Natural killer cell treated with Interleukin-12 subunit alpha and Interleukin-12 subunit beta and Interleukin-15 and Interleukin-18, amount 100 ng/mL, for 72 hours (primary cell): ENCODE results near the gene HOXB6. TPM values are rescaled to one million over a fixed set of nuclear protein-coding genes. Genes with fewer than 3 reads are reported as not detected.

Source experiments
- ATAC-seq, 2 donors: fragments of 150-1000 bp; cut with Tn5 transposase in 1 of 2; sonication (Bioruptor Pico), chemical (Tn5 transposase) in 1 of 2; 2 replicates each; pipeline ENCODE4 v1.10.0; 2021
- DNase-seq: peaks from one replicate; pipeline ENCODE4 v3.0.0; 2022; ENCODE audit warnings: low spot score
- H3K27ac Mint-ChIP-seq, 2 donors: 1 replicate in 1 of 2; 2 replicates in 1 of 2; pipeline ENCODE4 v1.8.0; 2022; ENCODE audit warnings: mixed read lengths in 2 of 2, mild to moderate bottlenecking in 1 of 2, moderate library complexity in 1 of 2
- H3K27me3 Mint-ChIP-seq, 2 donors: 1 replicate in 1 of 2; 2 replicates in 1 of 2; pipeline ENCODE4 v1.8.0; 2022; ENCODE audit warnings: mixed read lengths in 2 of 2
- H3K36me3 Mint-ChIP-seq: one replicate; pipeline ENCODE4 v1.8.0; 2022; ENCODE audit warnings: mixed read lengths
- H3K4me1 Mint-ChIP-seq, 2 donors: 1 replicate in 1 of 2; 2 replicates in 1 of 2; pipeline ENCODE4 v1.8.0; 2022; ENCODE audit warnings: low read depth in 2 of 2, mixed read lengths in 2 of 2, mild to moderate bottlenecking in 1 of 2
- H3K4me3 Mint-ChIP-seq: one replicate; pipeline ENCODE4 v1.8.0; 2022; ENCODE audit warnings: mixed read lengths
- H3K9me3 Mint-ChIP-seq: 2 replicates; pipeline ENCODE4 v1.8.0; 2022; ENCODE audit warnings: mixed read lengths
- total RNA-seq, 2 donors: library from RNA; stranded (reverse); gene quantifications; one replicate each; pipeline ENCODE4 v1.2.3, GENCODE V29; 2022

The HOXB6 gene
- total RNA-seq, 2 donors from 2014 or later: 1.9 to 2.2 TPM

DNA sequence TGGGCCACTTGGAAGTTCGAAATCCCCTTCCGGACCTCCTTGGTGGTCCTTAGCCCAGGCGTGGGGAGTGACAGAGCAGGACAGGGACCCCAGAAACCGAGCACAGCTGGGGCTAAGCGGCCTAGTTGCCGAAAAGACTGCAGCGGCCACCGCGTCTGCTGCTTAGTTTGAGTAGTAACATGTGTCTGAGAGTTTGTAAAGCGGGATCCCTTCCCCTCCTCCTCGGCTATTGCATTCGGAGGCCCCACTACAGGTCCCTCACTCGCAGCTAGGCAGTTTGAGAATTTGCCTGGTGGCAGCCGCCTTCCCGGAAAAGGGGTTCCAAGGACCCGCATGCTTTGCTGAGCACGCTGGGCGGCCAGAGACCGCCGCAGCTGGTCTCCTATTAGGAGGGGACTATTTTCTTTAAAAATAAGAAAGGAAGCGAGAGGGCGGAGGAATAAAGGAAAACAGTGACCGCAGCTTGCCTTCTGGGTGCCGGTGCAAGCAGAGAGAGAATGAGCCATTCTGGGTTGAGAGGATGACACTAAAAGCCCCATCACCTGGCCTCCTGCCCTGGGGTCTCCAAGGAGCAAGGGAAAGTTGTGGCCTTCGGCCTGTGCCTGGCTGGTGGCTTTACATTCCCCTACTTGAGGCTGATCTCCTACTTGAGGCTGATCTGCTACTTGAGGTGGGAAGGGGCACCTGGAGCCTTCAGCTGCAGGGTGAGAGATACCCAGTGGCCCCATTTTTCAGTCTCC, 10.1 kb downstream of the HOXB6 start:
- H3K4me1 Mint-ChIP-seq: peaks cover 44 to 55% of the 10 kb centered on the region in 2 donors
- H3K36me3 Mint-ChIP-seq: no peaks in the 10 kb centered on the region
- no peak for ATAC-seq
- peaks cover 56 to 57% of the 10 kb centered on the region in 2 donors for H3K27me3 Mint-ChIP-seq
- DNase-seq: no peak
- H3K27ac Mint-ChIP-seq: peak overlapping the region in 1 of 2 donors; percentile 37
- H3K4me3 Mint-ChIP-seq: peak overlapping the region; percentile 83
- no peaks in the 10 kb centered on the region for H3K9me3 Mint-ChIP-seq

DNA sequence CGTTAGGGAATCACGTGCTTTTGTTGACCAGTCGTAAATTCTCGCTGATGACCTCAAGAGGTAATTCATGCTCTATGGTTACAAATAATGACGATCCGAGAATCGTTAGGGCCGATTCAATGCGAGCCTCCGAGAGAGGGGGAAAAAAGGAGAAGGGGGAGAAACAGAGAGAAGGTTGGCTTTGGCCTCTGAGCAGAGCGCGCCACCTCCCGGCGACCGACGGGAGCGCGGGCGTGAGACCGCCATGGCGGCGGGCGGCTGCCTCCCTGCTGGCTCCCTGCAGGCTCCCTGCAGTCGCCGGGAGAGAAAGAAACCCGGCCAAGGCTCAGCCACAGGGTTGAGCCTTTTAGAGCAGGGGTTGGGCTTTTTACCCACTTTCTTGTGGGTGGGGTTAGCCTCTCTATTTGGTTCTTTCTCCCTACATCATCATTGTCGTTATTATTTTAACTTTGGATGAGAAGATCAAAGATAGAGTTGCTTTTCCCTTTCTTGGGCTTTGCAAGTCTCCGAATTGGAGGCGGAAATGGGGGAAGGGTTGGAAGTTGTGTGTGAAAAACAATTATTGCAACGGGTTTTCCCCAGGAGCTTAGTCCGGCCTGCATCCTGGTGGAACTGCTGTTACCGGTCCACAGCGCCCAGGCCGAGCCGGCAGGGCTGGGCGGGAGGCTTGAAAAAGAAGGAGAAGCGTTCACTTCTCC, 10.8 kb downstream of the HOXB6 start:
- H3K4me1 Mint-ChIP-seq: peaks cover 45 to 55% of the 10 kb centered on the region in 2 donors
- DNase-seq: peak; percentile 78
- H3K4me3 Mint-ChIP-seq: peak overlapping the region; percentile 88
- peaks cover 51 to 52% of the 10 kb centered on the region in 2 donors for H3K27me3 Mint-ChIP-seq
- peak overlapping the region in 1 of 2 donors; percentile 37 for H3K27ac Mint-ChIP-seq
- no peaks in the 10 kb centered on the region for H3K9me3 Mint-ChIP-seq
- peak; percentile 65 to 81 for ATAC-seq
- H3K36me3 Mint-ChIP-seq: no peaks in the 10 kb centered on the region

DNA sequence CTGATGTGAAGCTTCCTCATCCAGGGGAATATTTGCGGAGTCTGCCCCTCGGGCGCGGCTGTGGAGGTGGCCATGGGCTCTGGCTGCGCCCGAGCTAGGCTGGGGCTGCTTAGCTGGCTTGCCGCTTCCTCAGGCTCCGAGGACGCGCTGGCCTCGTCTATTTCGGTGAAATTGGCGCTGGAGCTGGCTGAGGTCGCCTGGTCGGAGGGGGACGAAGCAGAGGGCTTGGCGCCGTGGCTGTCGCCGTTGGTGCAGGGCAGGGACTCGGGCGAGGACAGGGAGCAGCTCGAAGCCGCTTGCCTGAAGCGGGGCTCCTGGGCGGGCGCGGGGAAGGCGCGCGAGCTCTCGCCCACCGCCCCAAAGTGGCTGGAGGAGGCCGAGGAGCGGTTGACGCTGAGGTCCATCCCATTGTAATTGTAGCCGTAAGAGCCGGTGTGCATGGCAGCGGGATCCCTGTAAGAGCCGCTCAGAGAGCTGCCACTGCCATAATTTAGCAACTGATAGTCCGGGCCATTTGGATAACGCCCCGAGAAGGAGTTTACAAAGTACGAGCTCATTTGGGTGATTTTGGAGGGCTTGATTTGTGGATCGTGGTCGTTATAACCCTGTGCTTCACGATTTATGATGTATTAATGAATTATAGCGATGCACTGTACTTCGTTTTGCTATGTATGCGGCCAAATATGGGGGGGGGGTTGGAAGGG, 11.5 kb downstream of the HOXB6 start, which contains the start of gene HOXB5:
TSS of gene HOXB5 (minus strand) at position 654 of the 704 bp plus-strand sequence. CDS start at position 557, 97 bp downstream.
- Mint-ChIP-seq H3K4me3 (peak within 1 kb of the TSS; percentile 88), H3K27ac (peak within 1 kb of the TSS; percentile 37 to 39), H3K36me3 (no peaks in the 10 kb centered on the region), H3K4me1 (peaks cover 43 to 49% of the 10 kb centered on the region in 2 donors), H3K9me3 (no peaks in the 10 kb centered on the region), H3K27me3 (peaks cover 51 to 59% of the 10 kb centered on the region in 2 donors)
- ATAC-seq (peak; percentile 26 to 43), DNase-seq (no peak)

DNA sequence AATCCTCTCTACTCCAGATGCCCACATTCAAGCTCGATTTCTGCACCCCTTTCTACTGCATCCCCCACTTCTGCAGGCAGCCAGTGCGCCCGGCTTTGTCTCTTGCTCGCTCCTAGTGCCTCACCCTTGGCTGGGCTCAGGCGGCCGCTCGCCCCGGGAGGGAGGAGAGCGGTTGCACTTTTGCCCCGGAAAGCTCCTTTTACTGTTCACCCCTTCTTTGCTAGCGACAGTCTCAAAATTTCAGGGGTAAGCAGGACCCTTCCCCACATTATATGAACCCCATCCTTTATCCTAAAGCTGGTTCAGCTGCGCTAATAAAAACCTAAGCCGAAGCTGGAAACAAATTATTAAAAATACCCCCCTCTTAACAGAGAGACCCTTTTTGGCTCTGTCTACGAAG, 12.2 kb downstream of the HOXB6 start:
- peaks cover 38 to 42% of the 10 kb centered on the region in 2 donors for H3K4me1 Mint-ChIP-seq
- DNase-seq (no peak), ATAC-seq (peak in 1 of 2 donors; percentile 37)
- H3K27ac Mint-ChIP-seq: peak overlapping the region in 1 of 2 donors; percentile 39
- H3K27me3 Mint-ChIP-seq: peaks cover 48 to 59% of the 10 kb centered on the region in 2 donors
- no peaks in the 10 kb centered on the region for H3K9me3 Mint-ChIP-seq
- H3K36me3 Mint-ChIP-seq: no peaks in the 10 kb centered on the region
- peak overlapping the region; percentile 88 for H3K4me3 Mint-ChIP-seq

DNA sequence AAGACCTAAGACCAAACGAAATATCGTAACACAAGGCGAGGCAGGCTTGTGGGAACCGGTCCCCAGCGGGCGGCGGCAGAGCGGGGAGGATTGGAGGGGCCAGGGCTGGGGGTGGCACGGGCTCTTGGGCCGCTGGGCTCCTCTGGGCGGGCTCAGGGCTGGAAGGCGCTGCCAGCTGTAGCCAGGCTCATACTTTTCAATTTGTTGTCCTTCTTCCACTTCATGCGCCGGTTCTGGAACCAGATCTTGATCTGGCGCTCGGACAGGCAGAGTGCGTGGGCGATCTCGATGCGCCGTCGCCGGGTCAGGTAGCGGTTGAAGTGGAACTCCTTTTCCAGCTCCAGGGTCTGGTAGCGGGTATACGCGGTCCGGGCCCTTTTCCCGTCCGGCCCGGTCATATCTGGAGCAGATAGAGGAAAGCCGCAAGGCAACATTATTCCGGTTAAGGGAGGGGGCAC, 12.7 kb downstream of the HOXB6 start:
- no peak overlapping the region for H3K4me3 Mint-ChIP-seq
- no peak overlapping the region for H3K27ac Mint-ChIP-seq
- no peaks in the 10 kb centered on the region for H3K36me3 Mint-ChIP-seq
- peaks cover 46 to 59% of the 10 kb centered on the region in 2 donors for H3K27me3 Mint-ChIP-seq
- ATAC-seq (no peak), DNase-seq (no peak)
- H3K9me3 Mint-ChIP-seq: no peaks in the 10 kb centered on the region
- peaks cover 37 to 39% of the 10 kb centered on the region in 2 donors for H3K4me1 Mint-ChIP-seq

DNA sequence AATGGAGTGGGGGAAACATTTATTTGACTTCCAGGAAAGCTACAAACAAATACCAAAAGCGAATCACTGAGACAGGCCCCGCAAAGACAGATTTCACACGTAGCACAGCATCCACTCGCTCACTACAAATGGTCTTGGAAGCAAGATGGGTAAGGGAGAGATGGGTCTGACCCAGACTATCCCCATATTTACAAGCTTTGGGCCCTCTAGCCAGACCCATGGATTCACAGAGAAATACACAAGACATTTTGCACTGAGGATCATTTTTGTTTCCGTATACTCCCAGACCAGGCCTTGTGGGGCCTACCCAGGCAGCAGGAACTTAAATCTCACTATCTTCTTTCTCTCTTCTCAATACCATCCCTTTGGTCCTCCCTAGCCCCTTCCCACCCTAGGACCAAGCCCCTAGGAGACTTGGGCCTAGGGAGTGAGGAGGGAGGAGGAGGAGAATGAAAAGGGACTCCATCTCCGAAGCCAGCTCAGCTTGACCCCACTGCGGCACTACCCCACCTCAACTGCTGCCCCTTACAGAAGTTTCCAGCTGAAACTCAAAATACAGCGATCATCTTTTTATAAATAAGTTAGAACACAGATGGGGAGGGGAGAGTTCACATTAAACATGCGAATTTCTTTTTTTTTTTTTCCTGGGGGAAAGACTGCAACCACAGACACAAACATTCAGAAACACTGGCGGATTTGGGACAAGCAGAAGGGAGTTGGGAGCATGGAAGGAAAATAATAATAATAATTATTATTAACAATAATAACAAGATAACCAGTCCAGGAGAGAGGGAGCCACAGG, 13.3 kb downstream of the HOXB6 start:
- H3K4me1 Mint-ChIP-seq: peaks cover 32 to 35% of the 10 kb centered on the region in 2 donors
- DNase-seq (no peak), ATAC-seq (no peak)
- H3K9me3 Mint-ChIP-seq: no peaks in the 10 kb centered on the region
- peak overlapping the region; percentile 40 for H3K4me3 Mint-ChIP-seq
- H3K27me3 Mint-ChIP-seq: peaks cover 40 to 55% of the 10 kb centered on the region in 2 donors
- H3K27ac Mint-ChIP-seq: no peak overlapping the region
- H3K36me3 Mint-ChIP-seq: no peaks in the 10 kb centered on the region

DNA sequence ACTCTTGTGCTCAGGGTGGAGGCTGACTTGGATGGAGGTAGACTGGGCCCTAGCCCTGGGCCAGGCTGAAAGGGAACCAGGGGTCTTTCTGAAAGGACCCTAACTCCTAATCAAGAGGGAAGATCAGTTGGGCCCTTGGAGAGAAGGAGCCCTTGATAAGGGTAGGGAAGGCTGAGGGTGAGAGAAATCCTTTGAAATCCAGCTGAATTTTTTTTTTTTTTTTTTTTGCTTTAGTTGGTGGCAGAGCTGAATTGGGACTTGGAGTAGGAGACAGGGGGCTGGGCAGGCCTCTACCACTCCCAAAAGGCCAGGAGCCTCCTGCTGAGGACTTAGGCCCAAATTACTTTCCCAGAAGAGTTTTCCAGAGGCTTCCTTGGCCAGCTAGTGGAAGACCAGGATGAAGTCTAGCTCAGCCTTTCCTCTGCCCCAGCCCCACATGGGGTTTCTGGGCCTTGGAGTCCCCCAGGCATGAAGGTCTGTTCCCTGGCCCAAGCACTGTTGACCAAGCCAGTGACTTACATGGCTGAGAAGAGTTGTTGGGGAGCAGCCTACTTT, 14.1 kb downstream of the HOXB6 start:
- Mint-ChIP-seq H3K36me3 (no peaks in the 10 kb centered on the region), H3K27ac (no peak overlapping the region), H3K4me1 (peaks cover 32 to 37% of the 10 kb centered on the region in 2 donors), H3K9me3 (no peaks in the 10 kb centered on the region), H3K27me3 (peaks cover 32 to 55% of the 10 kb centered on the region in 2 donors), H3K4me3 (peak overlapping the region; percentile 6)
- no peak for ATAC-seq
- no peak for DNase-seq

DNA sequence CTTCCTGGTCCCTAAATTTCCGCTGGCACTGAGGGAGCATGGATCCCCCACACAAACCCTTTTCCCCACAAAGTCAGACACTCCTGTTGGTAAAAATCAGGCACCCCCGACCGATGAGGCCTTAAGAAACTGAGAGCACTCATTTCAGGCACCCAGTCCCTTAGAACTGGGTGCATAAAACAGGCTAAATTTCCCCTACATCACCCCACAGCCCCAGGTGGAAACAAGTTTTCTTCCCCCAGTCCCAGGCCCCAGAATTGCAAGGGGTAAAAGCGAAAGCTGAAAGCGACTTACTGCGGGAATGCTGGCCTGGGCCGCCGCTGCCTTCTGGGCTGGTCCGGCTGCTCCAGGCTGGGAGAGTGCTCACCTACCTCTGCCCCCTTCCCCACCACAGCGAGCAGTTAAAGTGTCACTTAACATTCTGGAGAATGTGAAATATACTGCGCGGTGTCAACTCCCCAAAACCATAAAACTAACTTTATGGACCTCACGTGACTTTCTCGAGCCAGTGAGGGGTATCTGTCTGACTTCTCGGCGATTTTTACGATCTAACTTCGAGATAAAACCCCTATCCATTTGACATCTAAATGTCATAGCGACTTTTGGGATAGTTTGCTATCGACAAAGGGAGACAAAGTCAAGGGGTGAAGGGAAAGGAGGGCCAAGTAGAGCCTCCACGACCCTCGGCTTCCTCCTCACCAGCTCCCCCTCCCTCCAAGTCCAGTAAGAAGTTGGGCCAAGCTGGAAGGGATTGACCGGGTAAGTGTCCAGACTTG, 14.8 kb downstream of the HOXB6 start, which contains the start of gene HOXB3:
TSS of gene HOXB3 (minus strand) at position 411 of the 776 bp plus-strand sequence. CDS start 37,767 bp downstream, outside the sequence.
- Mint-ChIP-seq H3K36me3 (no peaks in the 10 kb centered on the region), H3K27me3 (peaks cover 25 to 52% of the 10 kb centered on the region in 2 donors), H3K9me3 (no peaks in the 10 kb centered on the region), H3K27ac (no peak within 1 kb of the TSS), H3K4me1 (peaks cover 33 to 43% of the 10 kb centered on the region in 2 donors), H3K4me3 (peak within 1 kb of the TSS; percentile 6)
- ATAC-seq (no peak), DNase-seq (no peak)

DNA sequence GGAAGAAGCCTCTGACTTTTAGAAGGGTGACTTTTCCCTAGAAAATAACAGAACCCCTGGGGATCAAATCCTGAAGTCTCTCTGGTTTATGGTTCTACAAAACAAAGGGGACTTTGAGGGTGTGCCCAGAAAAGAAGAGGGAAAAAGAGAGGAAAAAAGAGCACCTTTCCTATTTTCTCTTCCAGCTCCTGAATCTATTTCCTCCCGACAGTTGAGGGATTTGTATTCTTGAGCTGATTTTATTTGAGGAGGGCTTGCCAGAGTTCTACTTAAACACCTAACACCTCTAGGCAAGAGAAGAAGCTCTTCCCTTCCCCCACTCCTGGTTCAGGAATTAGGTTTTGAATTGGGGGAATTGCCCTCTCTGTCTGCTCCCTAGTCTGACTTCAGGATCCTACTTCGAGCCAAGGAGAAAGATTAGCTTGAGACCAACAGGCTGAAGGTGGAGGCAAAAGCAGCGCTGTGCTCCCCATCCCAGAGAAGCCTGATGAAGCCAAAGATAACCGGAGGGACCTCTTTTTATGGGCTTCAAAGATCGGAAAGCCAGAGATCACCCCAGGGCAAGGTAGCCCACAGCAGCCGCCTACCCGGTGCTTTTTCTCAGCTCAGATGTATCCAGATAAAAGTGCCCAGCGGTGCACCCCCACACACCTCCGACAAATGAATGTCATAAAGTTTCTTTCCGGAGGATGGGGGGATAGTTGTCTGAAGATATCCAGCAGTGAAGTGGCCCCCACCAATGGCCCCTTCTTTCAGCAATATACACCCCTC, 15.5 kb downstream of the HOXB6 start:
- DNase-seq (no peak), ATAC-seq (no peak)
- Mint-ChIP-seq H3K4me3 (no peak overlapping the region), H3K9me3 (no peaks in the 10 kb centered on the region), H3K4me1 (peaks cover 41 to 48% of the 10 kb centered on the region in 2 donors), H3K27me3 (peaks cover 24 to 52% of the 10 kb centered on the region in 2 donors), H3K27ac (no peak overlapping the region), H3K36me3 (no peaks in the 10 kb centered on the region)

DNA sequence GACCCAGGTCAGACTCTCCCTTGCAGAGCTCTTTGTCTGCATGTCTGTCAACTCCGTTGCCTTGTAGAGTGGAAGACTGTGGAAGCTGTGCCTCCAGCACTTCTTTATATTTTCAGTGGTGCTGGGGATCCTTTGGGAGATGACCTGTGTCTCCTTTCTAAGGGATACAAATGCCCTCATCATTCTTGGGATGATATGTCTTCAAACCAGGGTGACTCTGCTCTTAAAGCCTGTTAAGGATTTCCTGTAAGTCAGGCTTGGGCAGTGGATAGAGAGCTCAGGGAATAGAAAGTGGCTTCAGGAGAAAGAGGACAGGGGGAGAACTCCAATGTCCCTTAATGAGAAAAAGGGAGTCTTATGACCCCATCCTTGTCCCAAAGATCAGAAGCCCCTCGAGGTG, 16.3 kb downstream of the HOXB6 start:
- Mint-ChIP-seq H3K27me3 (peaks cover 24 to 57% of the 10 kb centered on the region in 2 donors), H3K9me3 (no peaks in the 10 kb centered on the region), H3K36me3 (no peaks in the 10 kb centered on the region), H3K27ac (no peak overlapping the region), H3K4me1 (peaks cover 39 to 42% of the 10 kb centered on the region in 2 donors), H3K4me3 (no peak overlapping the region)
- ATAC-seq (no peak), DNase-seq (no peak)

DNA sequence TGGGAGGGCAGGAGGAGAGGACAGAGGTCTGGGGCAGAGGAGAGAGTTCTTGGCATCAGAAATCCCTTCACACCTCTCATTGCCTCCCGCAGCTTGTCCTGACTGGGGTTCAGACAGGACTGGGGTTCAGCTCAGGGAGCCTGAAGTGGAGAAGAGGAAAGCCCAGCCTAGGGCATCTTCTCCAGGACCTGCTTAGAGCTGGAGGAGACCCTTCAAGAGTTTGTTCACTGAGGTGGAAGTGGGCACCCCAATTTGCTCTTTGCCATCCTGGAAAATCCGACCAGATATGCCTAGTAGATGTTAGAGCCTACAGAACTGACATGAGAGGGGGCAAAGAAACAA, 16.7 kb downstream of the HOXB6 start:
- Mint-ChIP-seq H3K36me3 (no peaks in the 10 kb centered on the region), H3K9me3 (no peaks in the 10 kb centered on the region), H3K4me3 (no peak overlapping the region), H3K4me1 (peaks cover 37 to 40% of the 10 kb centered on the region in 2 donors), H3K27ac (no peak overlapping the region), H3K27me3 (peaks cover 24 to 57% of the 10 kb centered on the region in 2 donors)
- no peak for DNase-seq
- ATAC-seq: no peak
